GM19239 (cell line): ENCODE measurements around the gene ZNF532.
"Not testable (repeated sequence)": the region's sequence is repeated elsewhere in the genome, so short reads cannot be mapped to it uniquely, and the experiment has no call there.

Experiments used
- DNase-seq: peaks from one replicate; pipeline ENCODE4 v3.0.0; 2011; ENCODE audit warnings: low spot score; ENCODE audit not compliant: insufficient read length
- FAIRE-seq: peaks from 2 replicates; lab custom pipeline; 2011; peaks lifted over from hg19 to GRCh38; lab: Jason Lieb, UNC

ZNF532 gene

GRCh38 chr18:58864146-58865032 lies at the start of gene ZNF532:
TSS of gene ZNF532 (plus strand) at chr18:58864877. CDS start in a region left out here.
- FAIRE-seq (peak; percentile 45), DNase-seq (no peak)

- no peak for FAIRE-seq
- DNase-seq = no peak
Measured at GRCh38 chr18:58819051-58819450, 45.6 kb upstream of the ZNF532 start.

GRCh38 chr18:58820251-58820650 lies 44.4 kb upstream of the ZNF532 start:
- no peak for FAIRE-seq
- no peak for DNase-seq

GRCh38 chr18:58822944-58823343 lies 41.7 kb upstream of the ZNF532 start:
- DNase-seq = no peak
- FAIRE-seq = no peak

GRCh38 chr18:58823412-58823811 lies 41.3 kb upstream of the ZNF532 start:
- FAIRE-seq (no peak), DNase-seq (no peak)

GRCh38 chr18:58826926-58827325 lies 37.8 kb upstream of the ZNF532 start:
- DNase-seq, FAIRE-seq: not testable (repeated sequence)

GRCh38 chr18:58827428-58827827 lies 37.2 kb upstream of the ZNF532 start:
- no peak for FAIRE-seq
- DNase-seq = no peak

- DNase-seq (no peak), FAIRE-seq (no peak)
Measured at GRCh38 chr18:58827886-58828285, 36.8 kb upstream of the ZNF532 start.

- FAIRE-seq (no peak), DNase-seq (no peak)
Measured at GRCh38 chr18:58828399-58829121, 36.1 kb upstream of the ZNF532 start.

- no peak for DNase-seq
- FAIRE-seq = no peak
Measured at GRCh38 chr18:58829263-58829662, 35.4 kb upstream of the ZNF532 start.

GRCh38 chr18:58829886-58830285 lies 34.8 kb upstream of the ZNF532 start:
- not testable (repeated sequence) for FAIRE-seq, DNase-seq

- no peak for DNase-seq
- FAIRE-seq = no peak
Measured at GRCh38 chr18:58831606-58832005, 33.1 kb upstream of the ZNF532 start.

GRCh38 chr18:58838165-58838860 lies 26.4 kb upstream of the ZNF532 start:
- DNase-seq (no peak), FAIRE-seq (no peak)

- no peak for DNase-seq
- no peak for FAIRE-seq
Measured at GRCh38 chr18:58838946-58839345, 25.7 kb upstream of the ZNF532 start.

- DNase-seq = no peak
- no peak for FAIRE-seq
Measured at GRCh38 chr18:58842978-58843687, 21.5 kb upstream of the ZNF532 start.

- FAIRE-seq = no peak
- no peak for DNase-seq
Measured at GRCh38 chr18:58843688-58844035, 21.0 kb upstream of the ZNF532 start.

- no peak for DNase-seq
Measured at GRCh38 chr18:58844871-58845270, 19.8 kb upstream of the ZNF532 start.

GRCh38 chr18:58845928-58846724 lies 18.6 kb upstream of the ZNF532 start:
- FAIRE-seq (no peak), DNase-seq (no peak)

More at GRCh38 chr18:58844871-58845270, 19.8 kb upstream of the ZNF532 start:
- no peak for FAIRE-seq

- FAIRE-seq (no peak), DNase-seq (no peak)
Measured at GRCh38 chr18:58847383-58848071, 17.1 kb upstream of the ZNF532 start.
